ENCODE results near the gene RFLNA. TPM values are rescaled to one million over a fixed set of nuclear protein-coding genes. Genes with fewer than 3 reads are reported as not detected.

Gene RFLNA
- total and polyA plus RNA-seq, 2 of the 13 experiments (the other 11 are each of a cell fraction or from before 2014, with no cell fraction given) = not detected

GRCh38 chr12:124352839-124353238 is 57.9 kb downstream of the RFLNA start (continued):
- TF ChIP-seq MAFG (CRISPR knock-in tag; IDR thresholded peaks at IDR 0.05) (no peak), TOPORS (CRISPR knock-in tag; IDR thresholded peaks at IDR 0.05) (peak; percentile 48; the same call in 1 of the 2 replicates), ZNF775 (CRISPR knock-in tag; IDR thresholded peaks at IDR 0.05; ENCODE audit: borderline replicate concordance) (no peak), MYC (CRISPR knock-in tag; IDR thresholded peaks at IDR 0.05; ENCODE audit: borderline replicate concordance) (peak; percentile 87), ZC3H13 (CRISPR knock-in tag; IDR thresholded peaks at IDR 0.05) (peak; percentile 59; the same call in 1 of the 2 replicates), RBM22 (optimal IDR thresholded peaks at IDR 0.05; ENCODE audit: low read length) (peak; percentile 12), DMTF1 (CRISPR knock-in tag; IDR thresholded peaks at IDR 0.05) (no peak), ZSCAN29 (CRISPR knock-in tag; conservative IDR thresholded peaks at IDR 0.05) (no peak), ZNF543 (CRISPR knock-in tag; IDR thresholded peaks at IDR 0.05) (no peak), ZHX2 (IDR thresholded peaks at IDR 0.05; ENCODE audit: low read depth) (no peak), ZHX2 (CRISPR knock-in tag; IDR thresholded peaks at IDR 0.05; ENCODE audit: borderline replicate concordance) (no peak), ZBTB34 (CRISPR knock-in tag; IDR thresholded peaks at IDR 0.05) (peak; percentile 99), ATF2 (CRISPR knock-in tag; IDR thresholded peaks at IDR 0.05) (no peak), ZNF589 (CRISPR knock-in tag; conservative IDR thresholded peaks at IDR 0.05) (no peak), ZNF720 (CRISPR knock-in tag; IDR thresholded peaks at IDR 0.05) (no peak), HHEX (CRISPR knock-in tag; IDR thresholded peaks at IDR 0.05) (no peak; the same call in 1 of the 2 replicates), NBN (conservative IDR thresholded peaks at IDR 0.05) (no peak), HIC2 (CRISPR knock-in tag; IDR thresholded peaks at IDR 0.05; ENCODE audit: low read depth) (peak; percentile 68)
